GM21529 (cell line): Measurements from ENCODE around the gene ZNF189.

Source experiments
- ATAC-seq: cut with Tn5 transposase; IDR thresholded peaks from one replicate; pipeline ENCODE4 v1.9.1; 2021; ENCODE audit not compliant: unreplicated experiment

The ZNF189 gene

GRCh38 chr9:101417977-101418376 is 19.3 kb downstream of the ZNF189 start:
- no peak for ATAC-seq

- ATAC-seq: no peak
Observed at GRCh38 chr9:101418518-101419430, 20.1 kb downstream of the ZNF189 start.

GRCh38 chr9:101419863-101420262 is 21.2 kb downstream of the ZNF189 start:
- ATAC-seq: no peak

GRCh38 chr9:101421653-101422065 is 23.0 kb downstream of the ZNF189 start:
- ATAC-seq: no peak

GRCh38 chr9:101427358-101427757 is 28.7 kb downstream of the ZNF189 start:
- ATAC-seq: no peak

- ATAC-seq: peak; percentile 73
Observed at GRCh38 chr9:101427957-101428655, 29.5 kb downstream of the ZNF189 start.

GRCh38 chr9:101428909-101429308 is 30.3 kb downstream of the ZNF189 start:
- ATAC-seq: no peak

GRCh38 chr9:101429736-101430135 is 31.1 kb downstream of the ZNF189 start:
- no peak for ATAC-seq

- no peak for ATAC-seq
Observed at GRCh38 chr9:101432171-101432570, 33.5 kb downstream of the ZNF189 start.

GRCh38 chr9:101432740-101433139 is 34.1 kb downstream of the ZNF189 start:
- ATAC-seq: no peak

- ATAC-seq: no peak
Observed at GRCh38 chr9:101433229-101433628, 34.6 kb downstream of the ZNF189 start.

- no peak for ATAC-seq
Observed at GRCh38 chr9:101434998-101435397, 36.3 kb downstream of the ZNF189 start.

GRCh38 chr9:101435601-101436079 is 37.0 kb downstream of the ZNF189 start, which contains the start of gene ALDOB:
Gene ALDOB (minus strand): TSS chr9:101435774. CDS start chr9:101430887, 4,887 bp downstream.
- ATAC-seq: no peak

- no peak for ATAC-seq
Observed at GRCh38 chr9:101437806-101438232, 39.2 kb downstream of the ZNF189 start.

GRCh38 chr9:101438523-101438922 is 39.9 kb downstream of the ZNF189 start:
- ATAC-seq: no peak

- no peak for ATAC-seq
Observed at GRCh38 chr9:101440714-101441230, 42.1 kb downstream of the ZNF189 start.

GRCh38 chr9:101442318-101442717 is 43.7 kb downstream of the ZNF189 start:
- ATAC-seq: no peak

GRCh38 chr9:101442736-101443135 is 44.1 kb downstream of the ZNF189 start:
- ATAC-seq: no peak

GRCh38 chr9:101443364-101443771 is 44.7 kb downstream of the ZNF189 start:
- no peak for ATAC-seq

GRCh38 chr9:101445353-101446029 is 46.8 kb downstream of the ZNF189 start:
- no peak for ATAC-seq

- ATAC-seq: no peak
Observed at GRCh38 chr9:101446732-101447131, 48.1 kb downstream of the ZNF189 start.
